GM23338 (cell line): Measurements from ENCODE around the gene IL17C. TPM values are rescaled to one million over a fixed set of nuclear protein-coding genes. Genes with fewer than 3 reads are reported as not detected.

Experiments used
- ATAC-seq: fragments of 200-7000 bp; cut with Tn5 transposase; 3 replicates; pipeline ENCODE4 v1.9.1; 2020
- DNase-seq: peaks from one replicate; pipeline ENCODE4 v3.0.0-alpha.2; 2015; ENCODE audit warnings: low spot score
- H2AFZ ChIP-seq: fragments of 200-600 bp; sonication (generic); 2 replicates; pipeline ENCODE4 v1.8.0; 2016; ENCODE audit warnings: antibody characterized with exemption, mild to moderate bottlenecking, moderate library complexity
- H3F3A ChIP-seq: fragments of 200-600 bp; sonication (generic); replicated peaks from 2 replicates; pipeline ENCODE4 v1.8.0; 2017; ENCODE audit warnings: antibody characterized with exemption, mixed run types, low read depth
- H3K27ac ChIP-seq: fragments of 200-600 bp; sonication (generic); 2 replicates; pipeline ENCODE4 v1.6.1; 2016; ENCODE audit warnings: low read depth
- H3K27me3 ChIP-seq: fragments of 200-600 bp; sonication (generic); 2 replicates; pipeline ENCODE4 v1.8.0; 2016; ENCODE audit warnings: mild to moderate bottlenecking, mixed run types, moderate library complexity; ENCODE audit not compliant: insufficient read depth
- H3K36me3 ChIP-seq: fragments of 200-600 bp; sonication (generic); 2 replicates; pipeline ENCODE4 v1.8.0; 2016; ENCODE audit warnings: mild to moderate bottlenecking; ENCODE audit not compliant: insufficient read depth
- H3K4me1 ChIP-seq: fragments of 200-600 bp; sonication (generic); 2 replicates; pipeline ENCODE4 v1.8.0; 2016; ENCODE audit warnings: mild to moderate bottlenecking, moderate library complexity; ENCODE audit not compliant: insufficient read depth
- H3K4me2 ChIP-seq: fragments of 200-600 bp; sonication (generic); 2 replicates; pipeline ENCODE4 v1.7.1; 2017; ENCODE audit warnings: mixed run types
- H3K4me3 ChIP-seq: fragments of 200-600 bp; sonication (generic); 2 replicates; pipeline ENCODE4 v1.6.1; 2016; ENCODE audit warnings: mixed run types
- H3K79me2 ChIP-seq: fragments of 200-600 bp; sonication (generic); replicated peaks from 2 replicates; pipeline ENCODE4 v1.8.0; 2017; ENCODE audit warnings: mild to moderate bottlenecking; ENCODE audit not compliant: insufficient read depth
- H3K9me2 ChIP-seq: fragments of 200-600 bp; sonication (generic); 2 replicates; pipeline ENCODE4 v1.8.0; 2017; ENCODE audit not compliant: insufficient read depth
- H4K20me1 ChIP-seq: fragments of 200-600 bp; sonication (generic); replicated peaks from 2 replicates; pipeline ENCODE4 v1.8.0; 2017; ENCODE audit warnings: mild to moderate bottlenecking; ENCODE audit not compliant: insufficient read depth
- H3K27ac Mint-ChIP-seq: 2 replicates; pipeline ENCODE4 v1.8.0; 2020; ENCODE audit warnings: inconsistent platforms, mild to moderate bottlenecking, moderate library complexity, mixed read lengths
- H3K27me3 Mint-ChIP-seq: 3 replicates; pipeline ENCODE4 v1.8.0; 2022; ENCODE audit warnings: low read depth, mild to moderate bottlenecking, moderate library complexity, mixed read lengths, inconsistent platforms; ENCODE audit not compliant: insufficient read depth, poor library complexity
- H3K36me3 Mint-ChIP-seq: 3 replicates; pipeline ENCODE4 v1.8.0; 2021; ENCODE audit warnings: low read depth, mild to moderate bottlenecking, inconsistent platforms, moderate library complexity, mixed read lengths
- H3K4me1 Mint-ChIP-seq: 3 replicates; pipeline ENCODE4 v1.8.0; 2020; ENCODE audit warnings: mild to moderate bottlenecking, inconsistent platforms, mixed read lengths
- H3K4me3 Mint-ChIP-seq: 3 replicates; pipeline ENCODE4 v1.8.0; 2021; ENCODE audit warnings: moderate library complexity, mild to moderate bottlenecking, inconsistent platforms, mixed read lengths
- H3K9me3 Mint-ChIP-seq: 3 replicates; pipeline ENCODE4 v1.8.0; 2020; ENCODE audit warnings: moderate library complexity, mild to moderate bottlenecking, inconsistent platforms, mixed read lengths
- CTCF ChIP-seq, 2 experiments: fragments of 200-600 bp in 1 of 2; sonication (generic) in 1 of 2; conservative IDR thresholded peaks; 2 replicates each; pipeline versions ENCODE4 v1.5.1 to v1.6.1; 2016 to 2017; ENCODE audit warnings: antibody characterized with exemption in 2 of 2, low read depth in 2 of 2, mild to moderate bottlenecking in 2 of 2, moderate library complexity in 1 of 2
- ETS1 ChIP-seq: IDR thresholded peaks from 2 replicates; pipeline ENCODE4 v1.6.1; 2016; ENCODE audit warnings: antibody characterized with exemption
- EZH2 ChIP-seq: fragments of 200-600 bp; sonication (generic); IDR thresholded peaks from one replicate; pipeline ENCODE4 v1.8.0; 2017; ENCODE audit warnings: antibody characterized with exemption, mild to moderate bottlenecking, low read depth; ENCODE audit not compliant: unreplicated experiment
- POLR2AphosphoS5 ChIP-seq: IDR thresholded peaks from 2 replicates; pipeline ENCODE4 v1.6.1; 2016; ENCODE audit warnings: antibody characterized with exemption, low read depth
- STAT1 ChIP-seq: IDR thresholded peaks from one replicate; pipeline ENCODE4 v1.6.1; 2016; ENCODE audit warnings: antibody characterized with exemption; ENCODE audit not compliant: unreplicated experiment
- ZNF462 ChIP-seq: fragments of 250-450 bp; sonication (Bioruptor Pico); IDR thresholded peaks from 2 replicates; pipeline ENCODE4 v1.5.0; 2020; ENCODE audit warnings: mild to moderate bottlenecking, moderate library complexity
- polyA plus RNA-seq: library from polyadenylated mRNA; unstranded; fragments of >200 nt; fragmentation: Nextera tagmentation; extraction: Ambion mirVana; gene quantifications from 2 replicates; pipeline ENCODE4 v1.2.1, GENCODE V29; 2016
- total RNA-seq: library from RNA; depleted of rRNA; stranded (reverse); fragments of >200 nt; shearing (Covaris generic); gene quantifications from 2 replicates; pipeline ENCODE4 v1.2.3, GENCODE V29; 2014

The IL17C gene
- total and polyA plus RNA-seq, 2 experiments from 2014 or later = 2.7 to 3.9 TPM

GRCh38 chr16:88606148-88606757 lies 32.1 kb upstream of the IL17C start (continued):
- no peak for TF ChIP-seq ZNF462 (CRISPR knock-in tag)
- no peak for TF ChIP-seq CTCF (conservative IDR thresholded peaks at IDR 0.05; ENCODE audit: low read depth in 2 of 2)

- no peaks in the 10 kb centered on the region for H3K27me3 ChIP-seq
- no peak overlapping the region for H3K4me2 ChIP-seq
- peaks cover 6% of the 10 kb centered on the region for H3K79me2 ChIP-seq
- Mint-ChIP-seq H3K27me3 (peaks cover 2% of the 10 kb centered on the region), H3K4me1 (peaks cover 15% of the 10 kb centered on the region), H3K4me3 (no peak overlapping the region), H3K27ac (no peak overlapping the region), H3K9me3 (no peaks in the 10 kb centered on the region), H3K36me3 (peaks cover 44% of the 10 kb centered on the region)
- peaks cover 9% of the 10 kb centered on the region; the same call in 1 of the 2 replicates for H3K4me1 ChIP-seq
- peaks cover 9% of the 10 kb centered on the region; the same call in 1 of the 2 replicates for H3K36me3 ChIP-seq
- H3K27ac ChIP-seq = no peak overlapping the region
- no peak for DNase-seq
- no peak for ATAC-seq
- no peak overlapping the region for H2AFZ ChIP-seq
- peaks cover 26% of the 10 kb centered on the region for H4K20me1 ChIP-seq
- no peak overlapping the region for H3K4me3 ChIP-seq
- H3F3A ChIP-seq = peaks cover 19% of the 10 kb centered on the region
- no peaks in the 10 kb centered on the region for H3K9me2 ChIP-seq
- TF ChIP-seq ETS1 (no peak), STAT1 (no peak), ZNF462 (CRISPR knock-in tag) (no peak), POLR2AphosphoS5 (no peak), EZH2 (no peak)
Observed at GRCh38 chr16:88608076-88608475, 30.3 kb upstream of the IL17C start.
